GM12878 (cell line): ENCODE results near the gene SLC30A7. TPM values are rescaled to one million over a fixed set of nuclear protein-coding genes. Genes with fewer than 3 reads are reported as not detected.

Source experiments
- ATAC-seq: fragments of 200-7000 bp; cut with Tn5 transposase; 3 replicates; pipeline ENCODE4 v1.9.1; 2020; ENCODE audit warnings: mild to moderate bottlenecking, moderate library complexity
- BruUV-seq: library from RNA; stranded (reverse); fragments of 400-500 nt; replicated peaks from 2 replicates; lab custom pipeline; 2021; lab: Mats Ljungman, UMichigan
- CTCF ChIA-PET: fragments of 300-600 bp; sonication (Branson Sonifier 250); formaldehyde crosslinking; extraction: SDS; loops from one replicate; lab custom pipeline; 2021; ENCODE audit warnings: inconsistent platforms; lab: Yijun Ruan, JAX
- POLR2A ChIA-PET: fragments of 350-600 bp; formaldehyde crosslinking; extraction: SDS; loops from one replicate; lab custom pipeline; 2021; ENCODE audit warnings: inconsistent platforms; lab: Charles Lee
- RAD21 ChIA-PET: fragments of 300-600 bp; sonication (Branson Sonifier 250); formaldehyde crosslinking; loops from one replicate; lab custom pipeline; 2023; ENCODE audit warnings: antibody characterized with exemption; ENCODE audit not compliant: unreplicated experiment; lab: Charles Lee
- SMC1A ChIA-PET: fragments of 300-600 bp; sonication (Branson Sonifier 250); formaldehyde crosslinking; loops from one replicate; lab custom pipeline; 2023; ENCODE audit not compliant: unreplicated experiment, uncharacterized antibody; lab: Charles Lee
- DNase-seq: peaks from one replicate; pipeline ENCODE4 v3.0.0-alpha.2; 2011; ENCODE audit warnings: low read depth, low spot score
- FAIRE-seq: peaks from 3 replicates; lab custom pipeline; 2011; peaks lifted over from hg19 to GRCh38; lab: Jason Lieb, UNC
- H2AFZ ChIP-seq: 2 replicates; pipeline ENCODE4 v1.6.0; 2011; ENCODE audit warnings: low read depth, low read length, control low read depth; ENCODE audit not compliant: control insufficient read depth
- H3K27ac ChIP-seq: 2 replicates; pipeline ENCODE4 v1.5.1; 2011; ENCODE audit warnings: control low read depth; ENCODE audit not compliant: control insufficient read depth, insufficient read depth
- H3K27me3 ChIP-seq, 2 experiments: replicated peaks in 1 of 2; 2 replicates each; pipeline versions ENCODE4 v1.6.0 to v1.6.1; 2011; ENCODE audit warnings: low read length in 1 of 2; ENCODE audit not compliant: control insufficient read depth in 2 of 2, insufficient read depth in 2 of 2
- H3K36me3 ChIP-seq, 2 experiments: 2 replicates each; pipeline ENCODE4 v1.5.1; 2011; ENCODE audit warnings: low read length in 1 of 2; ENCODE audit not compliant: control insufficient read depth in 2 of 2, insufficient read depth in 2 of 2
- H3K4me1 ChIP-seq: 2 replicates; pipeline ENCODE4 v1.6.1; 2011; ENCODE audit warnings: mild to moderate bottlenecking, low read length, moderate library complexity, mixed read lengths; ENCODE audit not compliant: control insufficient read depth, insufficient read depth
- H3K4me2 ChIP-seq: 2 replicates; pipeline ENCODE4 v1.6.0; 2011; ENCODE audit warnings: control low read depth; ENCODE audit not compliant: control insufficient read depth, insufficient read depth
- H3K4me3 ChIP-seq: fragments of 200-600 bp; sonication (generic); 2 replicates; pipeline ENCODE4 v1.5.1; 2016
- H3K79me2 ChIP-seq: 2 replicates; pipeline ENCODE4 v1.6.0; 2011; ENCODE audit warnings: low read length; ENCODE audit not compliant: control insufficient read depth, insufficient read depth
- H3K9ac ChIP-seq: 2 replicates; pipeline ENCODE4 v1.8.0; 2011; ENCODE audit warnings: low read length, control low read depth, mixed read lengths; ENCODE audit not compliant: control insufficient read depth, insufficient read depth
- H3K9me3 ChIP-seq: replicated peaks from 3 replicates; pipeline ENCODE4 v1.5.1; 2011; ENCODE audit warnings: mild to moderate bottlenecking, low read length; ENCODE audit not compliant: control insufficient read depth, insufficient read depth
- H4K20me1 ChIP-seq: 2 replicates; pipeline ENCODE4 v1.6.0; 2011; ENCODE audit not compliant: control insufficient read depth, insufficient read depth
- ATF7 ChIP-seq: fragments of 450-650 bp; IDR thresholded peaks from 2 replicates; pipeline ENCODE4 v1.6.1; 2016; ENCODE audit warnings: low read depth, mild to moderate bottlenecking
- CREB1 ChIP-seq: IDR thresholded peaks from 2 replicates; pipeline ENCODE4 v1.6.1; 2012; ENCODE audit warnings: low read depth, mild to moderate bottlenecking, inconsistent platforms
- EZH2 ChIP-seq: IDR thresholded peaks from 2 replicates; pipeline ENCODE4 v1.6.1; 2012; ENCODE audit warnings: low read depth, mild to moderate bottlenecking, control low read depth, inconsistent platforms, low read length, borderline replicate concordance; ENCODE audit not compliant: control insufficient read depth
- HDAC6 ChIP-seq: fragments of 200-600 bp; sonication (generic); IDR thresholded peaks from one replicate; pipeline ENCODE4 v1.8.0; 2017; ENCODE audit warnings: antibody characterized with exemption; ENCODE audit not compliant: unreplicated experiment
- IRF5 ChIP-seq: fragments of 450-650 bp; IDR thresholded peaks from 2 replicates; pipeline ENCODE4 v1.6.1; 2017; ENCODE audit warnings: borderline replicate concordance
- MEF2B ChIP-seq: fragments of 450-650 bp; IDR thresholded peaks from 2 replicates; pipeline ENCODE4 v1.6.1; 2018; ENCODE audit warnings: mild to moderate bottlenecking, moderate library complexity; ENCODE audit not compliant: partially characterized antibody, poor library complexity, severe bottlenecking
- MLLT1 ChIP-seq: fragments of 450-650 bp; IDR thresholded peaks from 2 replicates; pipeline ENCODE4 v1.6.1; 2016; ENCODE audit warnings: mild to moderate bottlenecking
- POU2F2 ChIP-seq: IDR thresholded peaks from 3 replicates; pipeline ENCODE4 v1.6.1; 2011; ENCODE audit warnings: low read depth, mild to moderate bottlenecking, low read length, borderline replicate concordance
- SMAD5 ChIP-seq: IDR thresholded peaks from 2 replicates; pipeline ENCODE4 v1.6.1; 2016; ENCODE audit warnings: antibody characterized with exemption, low read depth
- SREBF1 ChIP-seq: IDR thresholded peaks from 2 replicates; pipeline ENCODE4 v1.6.1; 2012; ENCODE audit warnings: mild to moderate bottlenecking, low read length
- TARDBP ChIP-seq: IDR thresholded peaks from 2 replicates; pipeline ENCODE4 v1.6.1; 2016; ENCODE audit warnings: borderline replicate concordance
- TBL1XR1 ChIP-seq: IDR thresholded peaks from 2 replicates; pipeline ENCODE4 v1.6.1; 2012; ENCODE audit warnings: low read depth, low read length, improper control_type of control experiment
- ZBTB40 ChIP-seq: fragments of 450-650 bp; IDR thresholded peaks from 2 replicates; pipeline ENCODE4 v1.6.1; 2016; ENCODE audit warnings: mild to moderate bottlenecking, moderate library complexity, borderline replicate concordance
- WGBS: methylation state at CpG from one replicate; pipeline ENCODE4 v1.1.6; 2016; ENCODE audit warnings: low lambda C conversion rate; ENCODE audit not compliant: insufficient replicate concordance, insufficient coverage; ENCODE audit errors: missing lambda C conversion rate; 5-methylcytosine and 5-hydroxymethylcytosine counted together
- in situ Hi-C: fragments of 300-500 bp; cut with MboI; formaldehyde crosslinking; loops from 9 replicates; pipeline ENCODE4 v1.14.3; 2018; ENCODE audit warnings: mixed read lengths
- intact Hi-C: fragments of 100-400 bp; cut with micrococcal nuclease; formaldehyde crosslinking; loops from one replicate; pipeline ENCODE4 v1.14.2; 2022; ENCODE audit not compliant: unreplicated experiment
- polyA plus RNA-seq, 11 experiments: library from polyadenylated mRNA; depleted of rRNA in 4 of 11; unstranded in 6 of 11; stranded (reverse) in 5 of 11; fragments of >200 nt; fragmentation: Nextera tagmentation in 4 of 11; fragmentation: Illumina TruSeq in 1 of 11; extraction: Ambion mirVana in 4 of 11; extraction: Trizol in 1 of 11; gene quantifications; 1 replicate in 1 of 11; 2 replicates in 10 of 11; pipeline versions ENCODE4 v1.2.1 to v1.2.3, GENCODE V29; 2011 to 2016; ENCODE audit warnings: inconsistent platforms in 2 of 11, missing spikeins in 2 of 11, low read depth in 1 of 11
- total RNA-seq, 4 experiments: library from RNA; depleted of rRNA in 3 of 4; stranded (reverse); fragments of >200 nt in 3 of 4; fragmentation: Illumina TruSeq in 1 of 4; extraction: Trizol in 1 of 4; gene quantifications; 2 replicates each; pipeline versions ENCODE4 v1.2.1 to v1.2.3, GENCODE V29; 2013 to 2021

SLC30A7 gene
- total and polyA plus RNA-seq, 10 of the 15 experiments (the other 5 are each of a cell fraction or from before 2014, with no cell fraction given): 4.4 to 23.3 (median 16.9) TPM

- no peaks in the 10 kb centered on the region for H3K36me3 ChIP-seq
- H3K4me1 ChIP-seq: peaks cover 5% of the 10 kb centered on the region; the same call in 1 of the 2 replicates
- no peaks in the 10 kb centered on the region for H3K9me3 ChIP-seq
- no peak overlapping the region for H3K27ac ChIP-seq
- ChIA-PET POLR2A (no interaction called here), CTCF (interaction anchor here (1.2 to 1.5 kb wide), 2 partner anchors 8 to 416 kb away, joined by 4 read pairs; no protein-coding TSS in a partner anchor)
- H3K4me3 ChIP-seq: no peak overlapping the region
- WGBS: 93% methylated on average over 3 of the region's 3 CpGs
- H3K9ac ChIP-seq: no peak overlapping the region
- H3K79me2 ChIP-seq: no peaks in the 10 kb centered on the region
- H4K20me1 ChIP-seq: no peaks in the 10 kb centered on the region
- FAIRE-seq: no peak
- intact Hi-C loops: no loop called here
- TF ChIP-seq SREBF1: no peak
- no peak for TF ChIP-seq TBL1XR1
- TF ChIP-seq MEF2B: no peak
- no peak for TF ChIP-seq CREB1
- no peak for TF ChIP-seq TARDBP
- no peak for TF ChIP-seq MLLT1
- TF ChIP-seq POU2F2: no peak
- TF ChIP-seq ATF7: no peak
- no peak for TF ChIP-seq IRF5
- TF ChIP-seq SMAD5: no peak
- TF ChIP-seq HDAC6: no peak
- no peak for TF ChIP-seq EZH2
- no peak for TF ChIP-seq ZBTB40
- TF ChIP-seq, all 136 proteins: peak for 0
- RAD21 ChIA-PET: interaction anchor here (1.5 kb wide), 1 partner anchor 10 kb away, joined by 4 read pairs; no protein-coding TSS in a partner anchor
- DNase-seq: no peak
- in situ Hi-C loops: no loop called here
- SMC1A ChIA-PET: no interaction called here
- Histone ChIP-seq H3K4me2 (no peak overlapping the region), H2AFZ (no peak overlapping the region), H3K27me3 (no peaks in the 10 kb centered on the region)
- no peak for ATAC-seq
- BruUV-seq: no TSS peak
Observed at GRCh38 chr1:100875228-100875627, 20.7 kb upstream of the SLC30A7 start.
